Amniotic epithelial cell (primary cell): Measurements from ENCODE around the gene ST6GALNAC2.

Source experiments
- DNase-seq: peaks from one replicate; pipeline ENCODE4 v3.0.0-alpha.2; 2010; ENCODE audit warnings: low read depth

The ST6GALNAC2 gene

DNA sequence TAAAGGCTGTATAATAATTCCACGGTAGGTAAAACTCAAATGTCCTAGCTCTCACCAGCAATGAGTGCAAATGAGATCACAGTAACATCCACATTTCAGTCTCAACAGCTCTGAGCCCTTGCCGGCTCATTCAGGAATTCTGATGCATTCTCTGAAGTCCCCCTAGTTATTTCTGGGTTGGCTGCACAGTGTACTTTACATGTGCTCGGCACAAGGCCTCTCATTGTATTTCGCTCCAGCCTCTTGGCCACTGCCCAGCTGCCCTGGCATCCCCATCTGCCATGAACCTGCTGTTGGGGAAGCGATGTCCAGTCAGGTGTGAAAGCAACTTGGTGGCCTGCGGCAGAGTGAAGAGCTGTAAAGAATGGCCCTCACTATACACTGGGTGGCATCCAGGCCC, 31.5 kb downstream of the ST6GALNAC2 start:
- no peak for DNase-seq

- no peak for DNase-seq
Observed at GRCh38 chr17:76553178-76553908, 32.3 kb downstream of the ST6GALNAC2 start.

DNA sequence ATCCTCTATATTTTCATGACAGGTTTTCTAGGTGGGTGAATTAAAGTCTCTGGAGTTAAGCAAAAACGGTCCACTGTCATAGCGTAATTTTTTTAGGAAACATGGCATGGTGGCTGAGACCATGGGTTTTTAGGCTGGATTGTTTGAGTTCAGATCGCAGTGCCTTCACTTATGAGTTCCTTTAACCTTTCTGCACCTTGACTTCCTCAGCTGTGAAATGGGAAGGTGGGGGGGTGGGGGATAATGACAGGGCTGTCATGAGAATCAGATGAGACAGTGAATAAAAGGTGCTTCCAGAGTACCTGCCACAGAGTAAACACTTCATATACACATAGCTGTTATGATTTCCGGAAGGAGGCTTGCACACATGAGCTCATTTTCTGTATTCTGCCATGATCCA, 34.0 kb downstream of the ST6GALNAC2 start:
- DNase-seq: no peak

DNA sequence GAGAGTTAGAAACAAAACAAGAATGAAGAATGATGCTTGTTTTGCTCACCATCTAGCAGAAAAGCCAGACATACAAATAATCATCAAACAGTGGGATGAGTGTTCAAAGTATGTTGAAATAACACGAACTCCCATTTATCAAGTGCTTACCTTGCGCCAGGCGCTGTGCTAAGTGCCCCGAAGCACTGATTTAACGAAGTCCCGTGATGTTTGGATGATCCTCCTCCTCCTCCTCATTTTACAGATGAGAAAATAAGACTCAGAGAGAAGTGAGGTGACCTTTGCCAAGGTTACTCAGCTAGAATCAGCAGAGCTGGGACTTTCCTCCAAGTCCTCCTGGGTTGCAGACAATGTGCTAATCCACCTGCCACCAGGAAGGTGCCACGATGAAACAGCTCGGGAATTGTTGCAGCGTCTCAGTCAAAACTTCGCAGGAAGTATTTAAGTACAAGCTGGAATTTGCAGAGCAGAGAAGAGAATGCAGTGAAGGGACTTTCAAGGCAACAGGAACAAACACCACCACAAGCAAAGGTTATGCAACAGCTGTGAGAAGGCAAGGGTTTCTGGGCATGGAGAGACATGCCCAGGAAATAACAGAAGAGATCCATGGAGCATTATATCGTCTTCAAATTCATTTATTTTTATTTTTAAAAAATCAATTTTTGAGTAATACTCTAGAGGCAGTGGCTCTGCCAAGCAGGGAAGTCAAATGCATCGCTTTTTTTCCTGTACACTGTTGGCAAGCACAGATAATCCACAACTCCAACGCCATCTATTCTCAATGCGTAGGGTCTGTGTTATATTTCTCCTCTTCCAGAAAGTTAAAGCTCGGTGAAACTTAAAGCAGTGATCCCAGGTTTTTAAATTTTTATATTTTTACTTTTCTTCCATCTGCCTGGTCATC, 34.7 kb downstream of the ST6GALNAC2 start:
- peak; percentile 84 for DNase-seq

DNA sequence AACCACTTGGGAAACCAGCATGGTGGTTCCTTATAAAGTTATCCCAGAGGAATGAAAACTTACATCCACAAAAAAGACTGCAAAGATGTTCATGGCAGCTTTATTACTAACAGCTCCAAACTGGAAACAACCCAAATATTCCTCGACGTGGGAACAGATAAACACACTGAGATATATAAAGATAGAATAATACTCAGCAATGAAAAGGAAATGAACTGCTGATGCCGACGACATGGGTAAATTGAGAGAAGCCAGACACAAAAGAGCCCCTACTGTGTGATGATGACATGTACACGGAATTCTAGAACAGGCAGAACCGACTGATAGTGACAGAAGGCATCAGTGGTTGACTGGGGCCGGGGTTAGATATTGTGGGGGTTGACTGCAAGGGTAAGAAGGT, 36.1 kb downstream of the ST6GALNAC2 start:
- DNase-seq: no peak

- no peak for DNase-seq
Observed at GRCh38 chr17:76549215-76549518, 36.5 kb downstream of the ST6GALNAC2 start.

- peak; percentile 35 for DNase-seq
Observed at GRCh38 chr17:76548378-76549214, 37.1 kb downstream of the ST6GALNAC2 start.

- DNase-seq: no peak
Observed at GRCh38 chr17:76547642-76548202, 37.9 kb downstream of the ST6GALNAC2 start.

GRCh38 chr17:76547183-76547641, 38.4 kb downstream of the ST6GALNAC2 start:
- peak; percentile 66 for DNase-seq

GRCh38 chr17:76546556-76547182, 39.0 kb downstream of the ST6GALNAC2 start:
- DNase-seq: peak; percentile 95

DNA sequence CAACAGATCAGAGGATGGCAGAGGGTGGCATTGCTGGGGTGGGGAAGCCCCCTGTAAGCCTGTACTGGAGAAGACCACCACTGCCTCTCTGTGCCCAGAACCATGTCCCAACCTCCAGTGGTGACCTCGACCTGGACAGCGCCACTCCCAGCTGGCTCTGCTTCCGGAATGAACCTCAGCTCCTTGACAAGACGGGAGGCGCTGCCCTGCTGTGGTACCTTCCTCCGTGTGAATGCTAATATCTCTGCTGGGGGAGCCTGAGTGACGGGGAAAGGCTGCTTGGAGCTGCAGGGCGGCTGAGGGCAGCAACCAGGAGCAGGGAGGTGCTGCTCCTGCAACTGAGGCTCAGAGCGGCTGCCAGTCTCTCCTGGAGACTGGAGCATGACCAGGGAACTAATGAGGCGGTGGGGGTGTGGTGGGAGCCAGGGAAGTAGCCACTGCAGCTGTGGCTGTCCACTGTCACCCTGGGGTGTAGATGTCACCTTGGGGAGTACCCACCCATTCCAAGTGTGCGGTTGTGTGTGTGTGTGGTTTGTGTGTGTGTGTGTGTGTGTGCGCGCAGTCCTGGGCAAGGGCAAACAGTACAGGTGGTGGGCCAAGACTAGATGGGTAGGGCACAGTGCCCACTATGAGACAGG, 39.6 kb downstream of the ST6GALNAC2 start:
- peak; percentile 29 for DNase-seq

DNA sequence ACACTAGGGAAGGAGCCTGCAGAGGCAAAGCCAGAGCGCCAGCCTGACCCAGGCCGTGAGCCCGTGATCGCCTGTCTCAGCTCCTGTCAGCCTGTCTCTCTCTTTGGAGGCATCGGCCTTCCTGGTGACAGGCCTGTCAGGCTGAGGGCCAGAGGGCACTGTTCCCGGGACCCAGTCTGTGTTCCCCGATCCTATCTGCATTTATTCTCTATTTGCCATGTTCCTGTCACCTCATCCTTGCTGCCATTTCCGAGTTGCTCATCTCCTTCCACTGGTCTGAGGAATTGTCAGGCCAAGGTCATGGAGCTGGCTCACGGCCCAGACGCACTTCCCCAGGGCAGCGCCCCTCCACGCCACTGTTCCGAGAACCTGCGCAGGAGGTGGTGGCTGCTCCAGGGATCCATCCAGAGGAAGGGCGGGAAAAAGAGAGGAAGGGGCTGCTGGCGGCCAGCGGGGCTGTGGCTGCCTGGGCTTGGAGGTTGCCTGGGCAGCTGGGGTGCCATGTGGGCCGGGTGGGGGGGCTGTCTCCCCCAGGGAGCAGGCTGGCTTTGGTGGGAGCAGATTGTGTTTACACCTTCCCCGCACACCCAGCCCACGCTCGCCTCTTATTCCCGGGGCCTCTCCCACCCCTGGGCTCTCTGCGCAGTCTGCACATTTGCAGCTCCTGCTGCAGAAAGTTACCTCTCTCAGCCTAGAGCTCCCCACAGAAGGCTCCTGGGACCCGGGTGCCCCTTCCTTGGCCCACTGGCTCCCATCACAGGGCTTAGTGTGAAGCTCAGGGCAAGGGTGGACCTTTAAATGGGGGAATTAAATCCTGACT, 40.9 kb downstream of the ST6GALNAC2 start:
- peak; percentile 42 for DNase-seq

- peak; percentile 55 for DNase-seq
Observed at GRCh38 chr17:76543826-76544545, 41.7 kb downstream of the ST6GALNAC2 start.

GRCh38 chr17:76543482-76543825, 42.2 kb downstream of the ST6GALNAC2 start:
- no peak for DNase-seq

GRCh38 chr17:76542984-76543383, 42.7 kb downstream of the ST6GALNAC2 start:
- DNase-seq: no peak

DNA sequence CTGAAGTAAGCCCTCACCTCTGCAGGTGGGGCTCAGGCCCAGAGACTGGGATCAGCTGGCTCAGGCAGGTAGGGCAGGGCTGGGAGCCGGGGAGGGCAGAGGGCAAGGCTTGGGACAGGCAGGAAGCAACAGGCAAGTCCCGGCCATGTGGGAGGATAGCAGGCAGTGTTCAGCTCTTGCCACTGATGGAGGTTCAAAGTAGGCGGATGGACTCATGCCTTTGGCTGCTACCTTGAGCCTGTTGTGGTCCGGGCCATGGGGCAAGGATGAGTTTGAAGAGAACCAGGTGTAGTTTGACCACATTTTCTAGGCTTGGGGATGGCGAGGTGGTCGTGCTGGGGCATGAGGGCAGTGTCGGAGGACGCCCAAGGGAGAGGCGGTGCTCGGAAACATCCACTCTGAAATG, 43.1 kb downstream of the ST6GALNAC2 start:
- DNase-seq: no peak

DNA sequence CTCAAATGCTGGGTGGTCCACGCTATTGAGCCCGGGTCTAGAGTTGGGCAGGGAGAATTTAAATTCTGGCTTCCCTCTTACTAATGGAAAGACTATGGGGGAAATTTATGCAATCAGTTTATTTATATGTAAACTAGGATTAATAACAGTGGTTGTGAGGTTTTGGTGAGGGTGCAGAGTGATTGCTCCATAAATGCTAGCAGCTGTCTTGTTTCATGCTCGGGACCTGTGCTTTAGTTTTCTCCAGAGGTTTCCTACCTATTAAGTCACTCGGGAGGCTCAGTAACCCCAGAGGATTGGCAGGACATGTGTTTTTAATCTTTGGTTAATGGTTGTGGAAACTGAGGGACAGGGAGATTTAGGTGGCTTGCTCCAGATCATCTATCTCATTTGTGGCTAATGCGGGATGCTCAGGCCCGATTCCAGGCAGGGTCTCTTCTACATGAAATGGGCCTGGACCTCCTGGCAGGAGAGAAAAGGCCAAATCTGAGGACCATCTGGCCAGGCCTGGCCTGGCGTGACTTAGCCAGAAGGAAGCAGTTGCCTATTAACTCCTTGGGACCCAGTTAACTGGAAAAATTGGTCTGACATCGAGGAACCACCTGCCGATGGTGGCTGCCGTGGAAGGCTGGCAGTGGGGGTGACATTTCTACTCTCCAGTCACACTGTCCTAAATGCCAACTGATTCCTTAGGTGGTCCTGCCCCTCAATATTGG, 43.8 kb downstream of the ST6GALNAC2 start:
- no peak for DNase-seq

GRCh38 chr17:76540381-76541300, 45.0 kb downstream of the ST6GALNAC2 start:
- peak; percentile 96 for DNase-seq
